Measurements from ENCODE around the gene GPC6. TPM values are rescaled to one million over a fixed set of nuclear protein-coding genes. Genes with fewer than 3 reads are reported as not detected.

Gene GPC6
- polyA plus RNA-seq, 1 donor = 26.7 TPM

- WGBS (ENCODE audit: insufficient coverage, low lambda C conversion rate) = no CpG with 5 or more reads among the region's 13 CpGs
- Histone ChIP-seq H3K27me3 (ENCODE audit: control insufficient read depth, insufficient read depth, low read length) (no peaks in the 10 kb centered on the region), H3K4me3 (ENCODE audit: low read length) (no peak overlapping the region), H3K36me3 (ENCODE audit: control insufficient read depth, insufficient read depth, low read length) (no peaks in the 10 kb centered on the region), H3K27ac (ENCODE audit: low read length) (no peak overlapping the region), H3K9me3 (ENCODE audit: control insufficient read depth, low read depth, low read length) (no peaks in the 10 kb centered on the region), H3K4me1 (ENCODE audit: control insufficient read depth, insufficient read depth, low read length) (no peaks in the 10 kb centered on the region)
- no peak for DNase-seq
Measured at GRCh38 chr13:94346261-94347019, 1119.8 kb downstream of the GPC6 start.

GRCh38 chr13:94351292-94351990 is 1124.8 kb downstream of the GPC6 start:
- H3K36me3 ChIP-seq (ENCODE audit: control insufficient read depth, insufficient read depth, low read length) = no peaks in the 10 kb centered on the region
- no CpG with 5 or more reads among the region's 5 CpGs for WGBS (ENCODE audit: insufficient coverage, low lambda C conversion rate)
- H3K9me3 ChIP-seq (ENCODE audit: control insufficient read depth, low read depth, low read length) = no peaks in the 10 kb centered on the region
- DNase-seq = no peak
- peaks cover 6% of the 10 kb centered on the region for H3K4me1 ChIP-seq (ENCODE audit: control insufficient read depth, insufficient read depth, low read length)
- no peak overlapping the region for H3K27ac ChIP-seq (ENCODE audit: low read length)
- H3K4me3 ChIP-seq (ENCODE audit: low read length) = no peak overlapping the region
- no peaks in the 10 kb centered on the region for H3K27me3 ChIP-seq (ENCODE audit: control insufficient read depth, insufficient read depth, low read length)

- Histone ChIP-seq H3K4me3 (ENCODE audit: low read length) (no peak overlapping the region), H3K4me1 (ENCODE audit: control insufficient read depth, insufficient read depth, low read length) (peaks cover 6% of the 10 kb centered on the region), H3K27me3 (ENCODE audit: control insufficient read depth, insufficient read depth, low read length) (no peaks in the 10 kb centered on the region), H3K9me3 (ENCODE audit: control insufficient read depth, low read depth, low read length) (no peaks in the 10 kb centered on the region), H3K27ac (ENCODE audit: low read length) (peak overlapping the region; percentile 37), H3K36me3 (ENCODE audit: control insufficient read depth, insufficient read depth, low read length) (no peaks in the 10 kb centered on the region)
- WGBS (ENCODE audit: insufficient coverage, low lambda C conversion rate) = no CpG with 5 or more reads among the region's 3 CpGs
- no peak for DNase-seq
Measured at GRCh38 chr13:94352057-94352456, 1125.5 kb downstream of the GPC6 start.

GRCh38 chr13:94353167-94353710 is 1126.6 kb downstream of the GPC6 start:
- no CpG with 5 or more reads among the region's 8 CpGs for WGBS (ENCODE audit: insufficient coverage, low lambda C conversion rate)
- no peak for DNase-seq
- no peaks in the 10 kb centered on the region for H3K9me3 ChIP-seq (ENCODE audit: control insufficient read depth, low read depth, low read length)
- H3K27me3 ChIP-seq (ENCODE audit: control insufficient read depth, insufficient read depth, low read length) = no peaks in the 10 kb centered on the region
- peaks cover 6% of the 10 kb centered on the region for H3K4me1 ChIP-seq (ENCODE audit: control insufficient read depth, insufficient read depth, low read length)
- no peak overlapping the region for H3K27ac ChIP-seq (ENCODE audit: low read length)
- no peak overlapping the region for H3K4me3 ChIP-seq (ENCODE audit: low read length)
- H3K36me3 ChIP-seq (ENCODE audit: control insufficient read depth, insufficient read depth, low read length) = no peaks in the 10 kb centered on the region

- Histone ChIP-seq H3K4me3 (ENCODE audit: low read length) (no peak overlapping the region), H3K27ac (ENCODE audit: low read length) (no peak overlapping the region), H3K9me3 (ENCODE audit: control insufficient read depth, low read depth, low read length) (no peaks in the 10 kb centered on the region), H3K27me3 (ENCODE audit: control insufficient read depth, insufficient read depth, low read length) (no peaks in the 10 kb centered on the region), H3K4me1 (ENCODE audit: control insufficient read depth, insufficient read depth, low read length) (no peaks in the 10 kb centered on the region), H3K36me3 (ENCODE audit: control insufficient read depth, insufficient read depth, low read length) (no peaks in the 10 kb centered on the region)
- no peak for DNase-seq
Measured at GRCh38 chr13:94359875-94360274, 1133.3 kb downstream of the GPC6 start.

GRCh38 chr13:94362411-94362909 is 1135.9 kb downstream of the GPC6 start:
- no CpG with 5 or more reads among the region's 4 CpGs for WGBS (ENCODE audit: insufficient coverage, low lambda C conversion rate)
- Histone ChIP-seq H3K27me3 (ENCODE audit: control insufficient read depth, insufficient read depth, low read length) (no peaks in the 10 kb centered on the region), H3K4me1 (ENCODE audit: control insufficient read depth, insufficient read depth, low read length) (no peaks in the 10 kb centered on the region), H3K27ac (ENCODE audit: low read length) (no peak overlapping the region), H3K9me3 (ENCODE audit: control insufficient read depth, low read depth, low read length) (no peaks in the 10 kb centered on the region), H3K4me3 (ENCODE audit: low read length) (no peak overlapping the region), H3K36me3 (ENCODE audit: control insufficient read depth, insufficient read depth, low read length) (no peaks in the 10 kb centered on the region)
- DNase-seq = peak; percentile 74 to 76

GRCh38 chr13:94366677-94367076 is 1140.1 kb downstream of the GPC6 start:
- H3K27ac ChIP-seq (ENCODE audit: low read length) = no peak overlapping the region
- no peaks in the 10 kb centered on the region for H3K9me3 ChIP-seq (ENCODE audit: control insufficient read depth, low read depth, low read length)
- H3K4me1 ChIP-seq (ENCODE audit: control insufficient read depth, insufficient read depth, low read length) = no peaks in the 10 kb centered on the region
- H3K36me3 ChIP-seq (ENCODE audit: control insufficient read depth, insufficient read depth, low read length) = no peaks in the 10 kb centered on the region
- no peaks in the 10 kb centered on the region for H3K27me3 ChIP-seq (ENCODE audit: control insufficient read depth, insufficient read depth, low read length)
- no peak overlapping the region for H3K4me3 ChIP-seq (ENCODE audit: low read length)
- 90% methylated on average over 2 of the region's 4 CpGs for WGBS (ENCODE audit: insufficient coverage, low lambda C conversion rate)
- DNase-seq = no peak

- H3K27ac ChIP-seq (ENCODE audit: low read length) = no peak overlapping the region
- DNase-seq = peak in 1 of 2 donors; percentile 52
Measured at GRCh38 chr13:94369972-94370436, 1143.4 kb downstream of the GPC6 start.

GRCh38 chr13:94371855-94372254 is 1145.2 kb downstream of the GPC6 start:
- Histone ChIP-seq H3K9me3 (ENCODE audit: control insufficient read depth, low read depth, low read length) (no peaks in the 10 kb centered on the region), H3K27ac (ENCODE audit: low read length) (no peak overlapping the region), H3K4me3 (ENCODE audit: low read length) (no peak overlapping the region), H3K4me1 (ENCODE audit: control insufficient read depth, insufficient read depth, low read length) (no peaks in the 10 kb centered on the region), H3K36me3 (ENCODE audit: control insufficient read depth, insufficient read depth, low read length) (no peaks in the 10 kb centered on the region), H3K27me3 (ENCODE audit: control insufficient read depth, insufficient read depth, low read length) (no peaks in the 10 kb centered on the region)
- WGBS (ENCODE audit: insufficient coverage, low lambda C conversion rate) = no CpG with 5 or more reads among the region's 3 CpGs
- DNase-seq = no peak

More at GRCh38 chr13:94369972-94370436, 1143.4 kb downstream of the GPC6 start:
- Histone ChIP-seq H3K4me3 (ENCODE audit: low read length) (no peak overlapping the region), H3K9me3 (ENCODE audit: control insufficient read depth, low read depth, low read length) (no peaks in the 10 kb centered on the region), H3K4me1 (ENCODE audit: control insufficient read depth, insufficient read depth, low read length) (no peaks in the 10 kb centered on the region), H3K36me3 (ENCODE audit: control insufficient read depth, insufficient read depth, low read length) (no peaks in the 10 kb centered on the region), H3K27me3 (ENCODE audit: control insufficient read depth, insufficient read depth, low read length) (no peaks in the 10 kb centered on the region)
- WGBS (ENCODE audit: insufficient coverage, low lambda C conversion rate) = 40% methylated on average over 1 of the region's 1 CpG

- 100% methylated on average over 1 of the region's 3 CpGs for WGBS (ENCODE audit: insufficient coverage, low lambda C conversion rate)
- no peak for DNase-seq
- Histone ChIP-seq H3K27me3 (ENCODE audit: control insufficient read depth, insufficient read depth, low read length) (no peaks in the 10 kb centered on the region), H3K4me3 (ENCODE audit: low read length) (no peak overlapping the region), H3K4me1 (ENCODE audit: control insufficient read depth, insufficient read depth, low read length) (no peaks in the 10 kb centered on the region), H3K9me3 (ENCODE audit: control insufficient read depth, low read depth, low read length) (peaks cover under 1% of the 10 kb centered on the region), H3K36me3 (ENCODE audit: control insufficient read depth, insufficient read depth, low read length) (peaks cover under 1% of the 10 kb centered on the region), H3K27ac (ENCODE audit: low read length) (no peak overlapping the region)
Measured at GRCh38 chr13:94382517-94382916, 1155.9 kb downstream of the GPC6 start.
